ENCODE results near the gene SPEF1. TPM values are rescaled to one million over a fixed set of nuclear protein-coding genes. Genes with fewer than 3 reads are reported as not detected.
A peak's percentile ranks its signal among the peaks of the same experiment; 100 is the strongest.

Gene SPEF1
- total and polyA plus RNA-seq, 2 of the 4 experiments (the other 2 are of a cell fraction) = 0.15 TPM; not detected in 1

DNA sequence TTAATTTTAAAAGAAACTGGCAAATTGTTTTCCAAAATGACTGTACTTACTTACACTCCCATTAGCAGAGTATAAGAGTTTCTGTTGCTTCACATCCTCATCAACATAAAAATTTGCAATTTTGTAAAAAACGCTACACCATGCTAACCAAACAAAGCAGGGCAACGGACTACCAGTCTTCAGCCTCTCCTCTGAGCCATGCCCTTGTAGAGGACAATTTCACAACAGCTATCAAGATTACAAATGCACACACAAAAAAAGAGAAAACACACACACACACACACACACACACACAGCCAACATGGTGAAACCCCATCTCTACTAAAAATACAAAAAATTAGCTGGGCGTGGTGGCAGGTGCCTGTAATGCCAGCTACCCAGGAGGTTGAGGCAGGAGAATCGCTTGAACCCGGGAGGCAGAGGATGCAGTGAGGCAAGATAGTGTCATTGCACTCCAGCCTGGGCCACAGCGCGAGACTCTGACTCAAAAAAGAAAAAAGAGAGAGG, 9.6 kb downstream of the SPEF1 start:
- no peak for TF ChIP-seq CEBPB (IDR thresholded peaks at IDR 0.05; ENCODE audit: low read depth, low read length)
- TF ChIP-seq, protein P1, sequence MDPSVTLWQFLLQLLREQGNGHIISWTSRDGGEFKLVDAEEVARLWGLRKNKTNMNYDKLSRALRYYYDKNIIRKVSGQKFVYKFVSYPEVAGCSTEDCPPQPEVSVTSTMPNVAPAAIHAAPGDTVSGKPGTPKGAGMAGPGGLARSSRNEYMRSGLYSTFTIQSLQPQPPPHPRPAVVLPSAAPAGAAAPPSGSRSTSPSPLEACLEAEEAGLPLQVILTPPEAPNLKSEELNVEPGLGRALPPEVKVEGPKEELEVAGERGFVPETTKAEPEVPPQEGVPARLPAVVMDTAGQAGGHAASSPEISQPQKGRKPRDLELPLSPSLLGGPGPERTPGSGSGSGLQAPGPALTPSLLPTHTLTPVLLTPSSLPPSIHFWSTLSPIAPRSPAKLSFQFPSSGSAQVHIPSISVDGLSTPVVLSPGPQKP (IDR thresholded peaks at IDR 0.05; ENCODE audit: borderline replicate concordance, low read depth, low read length) = no peak
- no peak for TF ChIP-seq RCOR1 (IDR thresholded peaks at IDR 0.05; ENCODE audit: insufficient replicate concordance, low read length)
- no peak for TF ChIP-seq MAZ (IDR thresholded peaks at IDR 0.05; ENCODE audit: borderline replicate concordance, low read depth, low read length)
- TF ChIP-seq, protein P2, sequence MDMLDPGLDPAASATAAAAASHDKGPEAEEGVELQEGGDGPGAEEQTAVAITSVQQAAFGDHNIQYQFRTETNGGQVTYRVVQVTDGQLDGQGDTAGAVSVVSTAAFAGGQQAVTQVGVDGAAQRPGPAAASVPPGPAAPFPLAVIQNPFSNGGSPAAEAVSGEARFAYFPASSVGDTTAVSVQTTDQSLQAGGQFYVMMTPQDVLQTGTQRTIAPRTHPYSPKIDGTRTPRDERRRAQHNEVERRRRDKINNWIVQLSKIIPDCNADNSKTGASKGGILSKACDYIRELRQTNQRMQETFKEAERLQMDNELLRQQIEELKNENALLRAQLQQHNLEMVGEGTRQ (IDR thresholded peaks at IDR 0.05; ENCODE audit: low read depth, low read length) = no peak
- TF ChIP-seq SMC3 (IDR thresholded peaks at IDR 0.05; ENCODE audit: low read depth, low read length) = no peak
- TF ChIP-seq RAD21 (IDR thresholded peaks at IDR 0.05; ENCODE audit: low read length) = no peak
- no peak for TF ChIP-seq BHLHE40 (IDR thresholded peaks at IDR 0.05; ENCODE audit: low read depth, low read length)
- TF ChIP-seq MAFK (IDR thresholded peaks at IDR 0.05; ENCODE audit: low read depth, low read length) = no peak
- TF ChIP-seq, protein P3, sequence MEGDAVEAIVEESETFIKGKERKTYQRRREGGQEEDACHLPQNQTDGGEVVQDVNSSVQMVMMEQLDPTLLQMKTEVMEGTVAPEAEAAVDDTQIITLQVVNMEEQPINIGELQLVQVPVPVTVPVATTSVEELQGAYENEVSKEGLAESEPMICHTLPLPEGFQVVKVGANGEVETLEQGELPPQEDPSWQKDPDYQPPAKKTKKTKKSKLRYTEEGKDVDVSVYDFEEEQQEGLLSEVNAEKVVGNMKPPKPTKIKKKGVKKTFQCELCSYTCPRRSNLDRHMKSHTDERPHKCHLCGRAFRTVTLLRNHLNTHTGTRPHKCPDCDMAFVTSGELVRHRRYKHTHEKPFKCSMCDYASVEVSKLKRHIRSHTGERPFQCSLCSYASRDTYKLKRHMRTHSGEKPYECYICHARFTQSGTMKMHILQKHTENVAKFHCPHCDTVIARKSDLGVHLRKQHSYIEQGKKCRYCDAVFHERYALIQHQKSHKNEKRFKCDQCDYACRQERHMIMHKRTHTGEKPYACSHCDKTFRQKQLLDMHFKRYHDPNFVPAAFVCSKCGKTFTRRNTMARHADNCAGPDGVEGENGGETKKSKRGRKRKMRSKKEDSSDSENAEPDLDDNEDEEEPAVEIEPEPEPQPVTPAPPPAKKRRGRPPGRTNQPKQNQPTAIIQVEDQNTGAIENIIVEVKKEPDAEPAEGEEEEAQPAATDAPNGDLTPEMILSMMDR (conservative IDR thresholded peaks at IDR 0.05; ENCODE audit: low read depth, low read length) = no peak
- TF ChIP-seq FOS (IDR thresholded peaks at IDR 0.05; ENCODE audit: low read depth, low read length) = no peak
- no peak for TF ChIP-seq CHD1 (IDR thresholded peaks at IDR 0.05; ENCODE audit: low read depth, low read length)
- Histone ChIP-seq H4K20me1 (ENCODE audit: insufficient read depth, low read length) (no peaks in the 10 kb centered on the region; the same call in 1 of the 2 replicates), H2BK120ac (ENCODE audit: low read depth, low read length) (no peak overlapping the region), H3K9ac (ENCODE audit: low read depth, low read length) (no peak overlapping the region), H3K56ac (ENCODE audit: extremely low read depth, insufficient read depth, low read length) (no peak overlapping the region), H3K23ac (ENCODE audit: low read depth, low read length) (no peak overlapping the region), H2BK5ac (ENCODE audit: low read depth, low read length, poor library complexity, severe bottlenecking) (no peak overlapping the region), H3K4me1 (ENCODE audit: control insufficient read depth, insufficient read depth, low read length) (peaks cover 8% of the 10 kb centered on the region), H4K91ac (ENCODE audit: insufficient read depth, low read depth, low read length) (no peak overlapping the region), H3K9me1 (ENCODE audit: insufficient read depth, low read length) (no peaks in the 10 kb centered on the region; the same call in 1 of the 2 replicates), H3K36me3 (ENCODE audit: control insufficient read depth, insufficient read depth, low read length) (no peaks in the 10 kb centered on the region), H2BK20ac (ENCODE audit: low read depth, low read length) (no peak overlapping the region), H3K14ac (replicated peaks; ENCODE audit: low read depth, low read length) (no peak overlapping the region), H2AFZ (replicated peaks; ENCODE audit: low read length, poor library complexity) (no peak overlapping the region), H3K4ac (ENCODE audit: low read depth, low read length) (no peak overlapping the region), H3K9me3 (ENCODE audit: control insufficient read depth, insufficient read depth, low read length) (no peaks in the 10 kb centered on the region), H3K18ac (ENCODE audit: low read depth, low read length) (no peak overlapping the region), H4K8ac (ENCODE audit: low read depth in 2 of 2, low read length in 2 of 2) (no peak overlapping the region), H4K5ac (ENCODE audit: low read depth, low read length) (no peak overlapping the region), H3K79me1 (ENCODE audit: low read depth in 1 of 2, low read length in 2 of 2) (peaks cover 7 to 9% of the 10 kb centered on the region in 2 experiments), H3K27ac (ENCODE audit: insufficient read depth, low read length) (no peak overlapping the region), H3K4me3 (ENCODE audit: insufficient read depth, low read depth, low read length) (no peak overlapping the region), H2BK15ac (ENCODE audit: low read depth, low read length) (no peak overlapping the region), H3K27me3 (ENCODE audit: control insufficient read depth, insufficient read depth, low read length) (no peaks in the 10 kb centered on the region), H2AK9ac (replicated peaks; ENCODE audit: low read depth, low read length, poor library complexity) (no peak overlapping the region), H2AK5ac (ENCODE audit: low read depth, low read length) (0 out of 2 replicates have a peak overlapping the region, but pooled peaks have one; percentile 17), H3K4me2 (ENCODE audit: low read depth, low read length) (no peak overlapping the region)
- WGBS, 2 experiments (ENCODE audit: extremely low coverage in 2 of 2, insufficient read length in 1 of 2) = no CpG with 5 or more reads among the region's 7 CpGs
- ChIA-PET CTCF (no interaction called here), POLR2A (ENCODE audit: unreplicated experiment) (no interaction called here)
- dilution Hi-C loops (cut with HindIII; ENCODE audit: low sequenced_read_pairs, unreplicated experiment) = no loop called here
- BruUV-seq (replicated peaks) = no TSS peak
- in situ Hi-C loops (cut with MboI; ENCODE audit: low sequenced_read_pairs) = no loop called here
- DNase-seq (no peak), ATAC-seq (ENCODE audit: low read depth) (no peak)
- intact Hi-C loops (cut with micrococcal nuclease) = no loop called here

Measured in IMR-90 (cell line).